SK-N-SH (cell line): ENCODE measurements around the gene EIF1B. TPM values are rescaled to one million over a fixed set of nuclear protein-coding genes. Genes with fewer than 3 reads are reported as not detected.

ENCODE experiments used
- CTCF ChIA-PET: fragments of 300-600, 350-600 bp; formaldehyde crosslinking; extraction: SDS; loops from one replicate; lab custom pipeline; 2021; lab: Yijun Ruan, JAX
- POLR2A ChIA-PET: fragments of 350-600 bp; sonication (Branson Sonifier 250); formaldehyde crosslinking; extraction: SDS; loops from one replicate; lab custom pipeline; 2020; ENCODE audit warnings: antibody characterized with exemption, inconsistent platforms; lab: Yijun Ruan, JAX
- DNase-seq: peaks from one replicate; pipeline ENCODE4 v3.0.0; 2012
- H2AFZ ChIP-seq: fragments of 200-600 bp; sonication (generic); 2 replicates; pipeline ENCODE4 v1.8.1; 2016; ENCODE audit warnings: antibody characterized with exemption, mild to moderate bottlenecking, low read depth
- H3F3A ChIP-seq: fragments of 200-600 bp; sonication (generic); replicated peaks from 2 replicates; pipeline ENCODE3; 2016; ENCODE audit warnings: antibody characterized with exemption, mild to moderate bottlenecking; ENCODE audit not compliant: insufficient read depth
- H3K27ac ChIP-seq, 2 experiments: fragments of 200-500 bp in 1 of 2; fragments of 200-600 bp in 1 of 2; sonication (Bioruptor generic) in 1 of 2; sonication (generic), shearing (Covaris generic) in 1 of 2; 2 replicates each; pipeline versions ENCODE4 v1.5.1 to v1.6.1; 2014 to 2016; ENCODE audit warnings: low read depth in 2 of 2, inconsistent platforms in 1 of 2, low read length in 1 of 2, mild to moderate bottlenecking in 1 of 2, mixed read lengths in 1 of 2
- H3K27me3 ChIP-seq: fragments of 200-600 bp; sonication (generic), shearing (Covaris generic); 2 replicates; pipeline ENCODE4 v1.6.1; 2016; ENCODE audit warnings: mixed run types; ENCODE audit not compliant: insufficient read depth
- H3K36me3 ChIP-seq, 2 experiments: fragments of 200-500 bp in 1 of 2; fragments of 200-600 bp in 1 of 2; sonication (Bioruptor generic) in 1 of 2; sonication (generic) in 1 of 2; replicated peaks in 1 of 2; 2 replicates each; pipeline versions ENCODE3 to v1.5.1; 2014 to 2016; ENCODE audit warnings: low read length in 1 of 2, mild to moderate bottlenecking in 1 of 2; ENCODE audit not compliant: insufficient read depth in 2 of 2, control insufficient read depth in 1 of 2
- H3K4me1 ChIP-seq, 2 experiments: fragments of 200-500 bp in 1 of 2; fragments of 200-600 bp in 1 of 2; sonication (Bioruptor generic) in 1 of 2; sonication (generic), shearing (Covaris generic) in 1 of 2; 2 replicates each; pipeline versions ENCODE4 v1.5.1 to v1.6.1; 2014 to 2016; ENCODE audit warnings: low read depth in 1 of 2, low read length in 1 of 2, mixed run types in 1 of 2; ENCODE audit not compliant: insufficient read depth in 2 of 2, control insufficient read depth in 1 of 2
- H3K4me2 ChIP-seq: fragments of 200-600 bp; sonication (generic), shearing (Covaris generic); 2 replicates; pipeline ENCODE4 v1.6.1; 2017; ENCODE audit warnings: mixed run types
- H3K4me3 ChIP-seq, 2 experiments: fragments of 200-500 bp in 1 of 2; fragments of 200-600 bp in 1 of 2; sonication (Bioruptor generic) in 1 of 2; sonication (generic), shearing (Covaris generic) in 1 of 2; 2 replicates each; pipeline versions ENCODE4 v1.5.1 to v1.8.1; 2014 to 2016; ENCODE audit warnings: low read depth in 2 of 2, inconsistent platforms in 1 of 2, low read length in 1 of 2, mild to moderate bottlenecking in 1 of 2, mixed read lengths in 1 of 2, moderate library complexity in 1 of 2
- H3K79me2 ChIP-seq: fragments of 200-600 bp; sonication (generic); 2 replicates; pipeline ENCODE4 v1.8.1; 2017; ENCODE audit warnings: mild to moderate bottlenecking; ENCODE audit not compliant: insufficient read depth
- H3K9ac ChIP-seq: fragments of 200-600 bp; sonication (generic); 2 replicates; pipeline ENCODE4 v1.6.1; 2017; ENCODE audit warnings: mixed run types
- H3K9me2 ChIP-seq: fragments of 200-600 bp; sonication (generic); 2 replicates; pipeline ENCODE4 v1.6.1; 2017; ENCODE audit warnings: mixed run types
- H3K9me3 ChIP-seq: fragments of 200-600 bp; sonication (generic); 2 replicates; pipeline ENCODE4 v1.6.1; 2017; ENCODE audit warnings: mixed run types, mild to moderate bottlenecking, moderate library complexity
- H4K20me1 ChIP-seq: fragments of 200-600 bp; sonication (generic); 2 replicates; pipeline ENCODE4 v1.6.1; 2017; ENCODE audit warnings: mild to moderate bottlenecking, mixed run types; ENCODE audit not compliant: insufficient read depth
- CHD2 ChIP-seq: fragments of 150-350 bp; IDR thresholded peaks from 2 replicates; pipeline ENCODE4 v1.6.1; 2018; ENCODE audit warnings: low read length; ENCODE audit not compliant: partially characterized antibody
- ELF1 ChIP-seq: IDR thresholded peaks from 2 replicates; pipeline ENCODE4 v1.4.0; 2012
- EP300 ChIP-seq, 2 experiments: IDR thresholded peaks; 2 replicates each; pipeline versions ENCODE4 v1.4.0 to v1.6.1; 2012; ENCODE audit warnings: borderline replicate concordance in 1 of 2, low read depth in 1 of 2, low read length in 1 of 2
- EZH2phosphoT487 ChIP-seq: fragments of 200-600 bp; sonication (generic); IDR thresholded peaks from 2 replicates; pipeline ENCODE4 v1.6.1; 2017; ENCODE audit warnings: low read depth, mixed run types, mild to moderate bottlenecking, antibody characterized with exemption, moderate library complexity, borderline replicate concordance
- FOXJ3 ChIP-seq: sonication (generic); formaldehyde crosslinking; IDR thresholded peaks from 2 replicates; pipeline ENCODE4 v1.5.1; 2020; ENCODE audit warnings: mild to moderate bottlenecking, missing genetic modification reagents
- FOXM1 ChIP-seq: IDR thresholded peaks from 2 replicates; pipeline ENCODE4 v1.4.0; 2012; ENCODE audit warnings: low read depth, mild to moderate bottlenecking
- GATA2 ChIP-seq: sonication (generic); formaldehyde crosslinking; IDR thresholded peaks from 2 replicates; pipeline ENCODE4 v1.5.0; 2020; ENCODE audit warnings: mild to moderate bottlenecking, missing genetic modification reagents
- MAX ChIP-seq: IDR thresholded peaks from 2 replicates; pipeline ENCODE4 v1.4.0; 2012; ENCODE audit warnings: low read depth
- MXI1 ChIP-seq: IDR thresholded peaks from 2 replicates; pipeline ENCODE4 v1.6.1; 2012; ENCODE audit warnings: mild to moderate bottlenecking, low read depth, low read length, improper control_type of control experiment
- NFIC ChIP-seq: IDR thresholded peaks from 2 replicates; pipeline ENCODE4 v1.4.0; 2012; ENCODE audit warnings: borderline replicate concordance
- POLR2AphosphoS5 ChIP-seq: IDR thresholded peaks from 2 replicates; pipeline ENCODE4 v1.6.1; 2012; ENCODE audit warnings: low read depth, low read length
- RAD21 ChIP-seq: IDR thresholded peaks from 2 replicates; pipeline ENCODE4 v1.6.1; 2012; ENCODE audit warnings: mild to moderate bottlenecking, low read length
- RCOR1 ChIP-seq: fragments of 150-350 bp; IDR thresholded peaks from 2 replicates; pipeline ENCODE4 v1.6.1; 2017; ENCODE audit warnings: antibody characterized with exemption, low read length
- RFX5 ChIP-seq: IDR thresholded peaks from 2 replicates; pipeline ENCODE4 v1.6.1; 2012; ENCODE audit warnings: mild to moderate bottlenecking, improper control_type of control experiment, low read length
- RXRA ChIP-seq: IDR thresholded peaks from 2 replicates; pipeline ENCODE4 v1.4.0; 2012; ENCODE audit warnings: low read depth, mild to moderate bottlenecking, borderline replicate concordance
- SMC3 ChIP-seq: IDR thresholded peaks from 2 replicates; pipeline ENCODE4 v1.6.1; 2012; ENCODE audit warnings: low read depth, low read length, improper control_type of control experiment
- TCF12 ChIP-seq: IDR thresholded peaks from 2 replicates; pipeline ENCODE4 v1.4.0; 2012
- TEAD4 ChIP-seq: IDR thresholded peaks from 2 replicates; pipeline ENCODE4 v1.4.0; 2012; ENCODE audit warnings: mild to moderate bottlenecking, borderline replicate concordance; ENCODE audit not compliant: insufficient read depth
- USF1 ChIP-seq: IDR thresholded peaks from 2 replicates; pipeline ENCODE4 v1.4.0; 2012; ENCODE audit warnings: low read depth, borderline replicate concordance
- YY1 ChIP-seq: IDR thresholded peaks from 2 replicates; pipeline ENCODE4 v1.4.0; 2012; ENCODE audit warnings: low read depth, mild to moderate bottlenecking
- WGBS: methylation state at CpG from one replicate; pipeline ENCODE4 v1.1.6; 2017; ENCODE audit warnings: low lambda C conversion rate; 5-methylcytosine and 5-hydroxymethylcytosine counted together
- polyA plus RNA-seq, 3 experiments: library from polyadenylated mRNA; depleted of rRNA; stranded (reverse); fragments of >200 nt; gene quantifications; 2 replicates each; pipeline ENCODE4 v1.2.3, GENCODE V29; 2012
- TF ChIP-seq, protein P1 (sequence below): fragments of 150-350 bp; IDR thresholded peaks from 2 replicates; pipeline ENCODE4 v1.6.1; 2017; ENCODE audit warnings: antibody characterized with exemption, low read length, low read depth, borderline replicate concordance
- TF ChIP-seq, protein P2 (sequence below): IDR thresholded peaks from 2 replicates; pipeline ENCODE4 v1.4.0; 2012; ENCODE audit warnings: low read depth, borderline replicate concordance

Gene EIF1B
- polyA plus RNA-seq, 1 of the 3 experiments (the other 2 are of a cell fraction), result 22.9 TPM

GRCh38 chr3:40340541-40341170 lies 31.1 kb downstream of the EIF1B start:
- Histone ChIP-seq H3K4me3 (no peak overlapping the region), H3K4me2 (no peak overlapping the region), H3F3A (no peaks in the 10 kb centered on the region), H3K9me2 (no peaks in the 10 kb centered on the region)
- WGBS, result 11% methylated on average over 1 of the region's 1 CpG
- TF ChIP-seq EP300 (IDR thresholded peaks at IDR 0.05; ENCODE audit: borderline replicate concordance in 1 of 2, low read depth in 1 of 2, low read length in 1 of 2), result 0 out of 4 replicates have a peak, but pooled peaks of 1 of the 2 experiments have one; percentile 9
- TF ChIP-seq, protein P1, sequence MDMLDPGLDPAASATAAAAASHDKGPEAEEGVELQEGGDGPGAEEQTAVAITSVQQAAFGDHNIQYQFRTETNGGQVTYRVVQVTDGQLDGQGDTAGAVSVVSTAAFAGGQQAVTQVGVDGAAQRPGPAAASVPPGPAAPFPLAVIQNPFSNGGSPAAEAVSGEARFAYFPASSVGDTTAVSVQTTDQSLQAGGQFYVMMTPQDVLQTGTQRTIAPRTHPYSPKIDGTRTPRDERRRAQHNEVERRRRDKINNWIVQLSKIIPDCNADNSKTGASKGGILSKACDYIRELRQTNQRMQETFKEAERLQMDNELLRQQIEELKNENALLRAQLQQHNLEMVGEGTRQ, result no peak
- TF ChIP-seq, all 33 proteins: peak for 1
- Histone ChIP-seq H2AFZ (no peak overlapping the region), H3K27ac (peak overlapping the region in 1 of 2 experiments; percentile 41; a peak in 2 of 4 replicates), H3K79me2 (no peaks in the 10 kb centered on the region), H3K9me3 (no peaks in the 10 kb centered on the region), H4K20me1 (no peaks in the 10 kb centered on the region), H3K4me1 (peaks cover 0 to 15% of the 10 kb centered on the region in 2 experiments; a peak in 2 of 4 replicates), H3K9ac (no peak overlapping the region), H3K27me3 (no peaks in the 10 kb centered on the region; the same call in 1 of the 2 replicates), H3K36me3 (no peaks in the 10 kb centered on the region)
- ChIA-PET CTCF (interaction anchor here (1.0 to 2.6 kb wide), 10 partner anchors 8 to 149 kb away, joined by 3 to 14 read pairs (median 6); no protein-coding TSS in a partner anchor), POLR2A (no interaction called here)
- DNase-seq, result peak; percentile 22

DNA sequence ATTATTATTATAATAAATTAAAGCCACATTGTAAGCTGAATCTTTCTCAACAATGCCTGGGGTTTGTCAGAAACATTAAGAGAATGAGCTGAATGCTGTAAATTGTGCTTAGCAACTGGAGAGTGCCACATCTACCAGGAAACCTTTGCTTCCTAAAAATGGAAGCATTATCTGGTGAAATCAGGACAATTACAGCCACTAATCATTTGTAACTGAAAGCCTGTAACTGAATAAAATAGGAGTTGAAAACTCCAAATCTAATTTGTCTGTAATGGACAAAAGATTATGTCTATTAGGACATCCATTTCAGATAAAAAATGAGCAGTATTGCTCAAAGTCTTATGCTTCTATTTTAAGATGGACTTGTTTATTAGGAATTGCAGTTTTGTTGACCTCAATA lies 32.2 kb downstream of the EIF1B start:
- Histone ChIP-seq H3K4me2 (no peak overlapping the region), H4K20me1 (no peaks in the 10 kb centered on the region), H3K27ac (peak overlapping the region; percentile 18 to 84; a peak in 3 of 4 replicates), H3K79me2 (no peaks in the 10 kb centered on the region), H3K36me3 (no peaks in the 10 kb centered on the region), H3K9me3 (no peaks in the 10 kb centered on the region), H3K4me1 (peaks cover 0 to 15% of the 10 kb centered on the region in 2 experiments; a peak in 2 of 4 replicates), H3K27me3 (no peaks in the 10 kb centered on the region; the same call in 1 of the 2 replicates), H3K4me3 (no peak overlapping the region), H2AFZ (no peak overlapping the region), H3F3A (no peaks in the 10 kb centered on the region), H3K9ac (no peak overlapping the region), H3K9me2 (no peaks in the 10 kb centered on the region)
- CTCF ChIA-PET, result interaction anchor here (1.0 to 2.4 kb wide), 4 partner anchors 9 to 150 kb away, joined by 5 to 10 read pairs (median 7); no protein-coding TSS in a partner anchor
- TF ChIP-seq TEAD4 (peak; percentile 65; the same call in 1 of the 2 replicates), RAD21 (no peak), FOXM1 (no peak), EP300 (IDR thresholded peaks at IDR 0.05; ENCODE audit: borderline replicate concordance in 1 of 2, low read depth in 1 of 2, low read length in 1 of 2) (peak in 1 of 2 experiments; percentile 89; a peak in 2 of 4 replicates), RCOR1 (peak; percentile 92), GATA2 (CRISPR knock-in tag) (peak; percentile 90), USF1 (no peak), RXRA (no peak), TCF12 (peak; percentile 43; the same call in 1 of the 2 replicates), FOXJ3 (0 out of 2 replicates have a peak, but pooled peaks have one; percentile 36), MXI1 (peak; percentile 25; the same call in 1 of the 2 replicates), POLR2AphosphoS5 (peak; percentile 31; the same call in 1 of the 2 replicates), NFIC (no peak), MAX (no peak), CHD2 (peak; percentile 81), SMC3 (no peak), YY1 (no peak), RFX5 (0 out of 2 replicates have a peak, but pooled peaks have one; percentile 34), EZH2phosphoT487 (no peak), ELF1 (no peak)
- TF ChIP-seq, protein P2, sequence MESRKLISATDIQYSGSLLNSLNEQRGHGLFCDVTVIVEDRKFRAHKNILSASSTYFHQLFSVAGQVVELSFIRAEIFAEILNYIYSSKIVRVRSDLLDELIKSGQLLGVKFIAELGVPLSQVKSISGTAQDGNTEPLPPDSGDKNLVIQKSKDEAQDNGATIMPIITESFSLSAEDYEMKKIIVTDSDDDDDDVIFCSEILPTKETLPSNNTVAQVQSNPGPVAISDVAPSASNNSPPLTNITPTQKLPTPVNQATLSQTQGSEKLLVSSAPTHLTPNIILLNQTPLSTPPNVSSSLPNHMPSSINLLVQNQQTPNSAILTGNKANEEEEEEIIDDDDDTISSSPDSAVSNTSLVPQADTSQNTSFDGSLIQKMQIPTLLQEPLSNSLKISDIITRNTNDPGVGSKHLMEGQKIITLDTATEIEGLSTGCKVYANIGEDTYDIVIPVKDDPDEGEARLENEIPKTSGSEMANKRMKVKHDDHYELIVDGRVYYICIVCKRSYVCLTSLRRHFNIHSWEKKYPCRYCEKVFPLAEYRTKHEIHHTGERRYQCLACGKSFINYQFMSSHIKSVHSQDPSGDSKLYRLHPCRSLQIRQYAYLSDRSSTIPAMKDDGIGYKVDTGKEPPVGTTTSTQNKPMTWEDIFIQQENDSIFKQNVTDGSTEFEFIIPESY, result no peak
- POLR2A ChIA-PET, result interaction anchor here (0.6 kb wide), 1 partner anchor 89 kb away, joined by 3 read pairs; no protein-coding TSS in a partner anchor
- peak; percentile 57 for DNase-seq
